Measurements from ENCODE around the gene DCUN1D5. TPM values are rescaled to one million over a fixed set of nuclear protein-coding genes. Genes with fewer than 3 reads are reported as not detected.

The DCUN1D5 gene
- total RNA-seq, 6 experiments from 2014 or later: 6.4 to 35.4 (median 10.4) TPM

DNA sequence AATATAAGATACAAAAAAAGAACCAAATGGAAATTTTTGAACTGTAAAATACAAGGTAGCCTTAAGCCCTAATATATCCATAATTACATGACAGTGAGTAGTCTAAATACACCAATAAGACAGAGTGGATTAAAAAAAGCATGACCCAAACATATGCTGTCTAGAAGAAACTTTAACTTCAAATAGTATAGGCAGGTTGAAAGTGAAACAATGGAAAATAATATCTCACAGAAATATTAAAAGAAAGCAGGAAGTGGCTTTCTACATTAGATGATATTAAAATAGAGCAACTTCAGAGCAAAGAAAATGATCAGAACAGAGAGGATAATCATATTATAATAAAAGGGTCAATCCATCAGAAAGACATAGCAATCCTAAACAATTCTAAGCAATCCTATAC lies 21.8 kb downstream of the DCUN1D5 start:
- Histone ChIP-seq H3K4me1 (peaks cover 0 to 25% (median 4%) of the 10 kb centered on the region in 4 donors), H3K4me3 (no peak overlapping the region), H3K36me3 (peaks cover 0 to 5% (median 1%) of the 10 kb centered on the region in 4 donors), H3K9me3 (no peaks in the 10 kb centered on the region), H3K27me3 (no peaks in the 10 kb centered on the region), H3K27ac (no peak overlapping the region)
- no peak for TF ChIP-seq POLR2A (IDR thresholded peaks at IDR 0.05)
- TF ChIP-seq, protein P1, sequence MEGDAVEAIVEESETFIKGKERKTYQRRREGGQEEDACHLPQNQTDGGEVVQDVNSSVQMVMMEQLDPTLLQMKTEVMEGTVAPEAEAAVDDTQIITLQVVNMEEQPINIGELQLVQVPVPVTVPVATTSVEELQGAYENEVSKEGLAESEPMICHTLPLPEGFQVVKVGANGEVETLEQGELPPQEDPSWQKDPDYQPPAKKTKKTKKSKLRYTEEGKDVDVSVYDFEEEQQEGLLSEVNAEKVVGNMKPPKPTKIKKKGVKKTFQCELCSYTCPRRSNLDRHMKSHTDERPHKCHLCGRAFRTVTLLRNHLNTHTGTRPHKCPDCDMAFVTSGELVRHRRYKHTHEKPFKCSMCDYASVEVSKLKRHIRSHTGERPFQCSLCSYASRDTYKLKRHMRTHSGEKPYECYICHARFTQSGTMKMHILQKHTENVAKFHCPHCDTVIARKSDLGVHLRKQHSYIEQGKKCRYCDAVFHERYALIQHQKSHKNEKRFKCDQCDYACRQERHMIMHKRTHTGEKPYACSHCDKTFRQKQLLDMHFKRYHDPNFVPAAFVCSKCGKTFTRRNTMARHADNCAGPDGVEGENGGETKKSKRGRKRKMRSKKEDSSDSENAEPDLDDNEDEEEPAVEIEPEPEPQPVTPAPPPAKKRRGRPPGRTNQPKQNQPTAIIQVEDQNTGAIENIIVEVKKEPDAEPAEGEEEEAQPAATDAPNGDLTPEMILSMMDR (IDR thresholded peaks at IDR 0.05): no peak
- ATAC-seq (peak in 1 of 4 donors; percentile 14), DNase-seq (no peak)
- intact Hi-C loops (cut with DNase I): no loop called here

DNA sequence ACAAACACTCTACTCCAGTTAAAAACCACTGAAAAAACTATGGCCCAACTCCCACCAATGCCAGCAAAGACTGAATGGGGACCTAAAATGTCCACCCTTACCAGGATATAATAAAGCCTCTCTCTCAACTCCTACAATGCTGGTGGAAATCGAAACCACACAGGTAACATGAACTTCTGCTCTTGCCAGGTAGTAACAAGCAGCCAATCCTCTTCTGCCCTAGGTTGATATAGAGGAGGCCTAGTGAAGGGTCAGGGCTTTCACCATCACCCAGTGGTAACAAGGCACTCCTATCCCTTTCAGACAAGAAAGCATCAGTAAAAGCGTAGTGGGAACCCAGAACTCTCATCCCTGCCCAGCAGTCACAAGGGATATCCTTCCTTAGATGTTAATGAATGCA lies 22.6 kb downstream of the DCUN1D5 start:
- TF ChIP-seq, protein P1 (IDR thresholded peaks at IDR 0.05): no peak
- TF ChIP-seq POLR2A (IDR thresholded peaks at IDR 0.05): no peak
- Histone ChIP-seq H3K9me3 (no peaks in the 10 kb centered on the region), H3K27ac (no peak overlapping the region), H3K4me3 (no peak overlapping the region), H3K36me3 (peaks cover 0 to 8% (median 1%) of the 10 kb centered on the region in 4 donors), H3K27me3 (no peaks in the 10 kb centered on the region), H3K4me1 (peaks cover 0 to 25% (median 4%) of the 10 kb centered on the region in 4 donors)
- 78% methylated on average over 2 of the region's 2 CpGs for WGBS (ENCODE audit: insufficient coverage, low coverage, low lambda C conversion rate, missing lambda C conversion rate)
- intact Hi-C loops (cut with DNase I): no loop called here
- peak in 3 of 4 donors; percentile 53 to 75 (median 60) for ATAC-seq
- no peak for DNase-seq

DNA sequence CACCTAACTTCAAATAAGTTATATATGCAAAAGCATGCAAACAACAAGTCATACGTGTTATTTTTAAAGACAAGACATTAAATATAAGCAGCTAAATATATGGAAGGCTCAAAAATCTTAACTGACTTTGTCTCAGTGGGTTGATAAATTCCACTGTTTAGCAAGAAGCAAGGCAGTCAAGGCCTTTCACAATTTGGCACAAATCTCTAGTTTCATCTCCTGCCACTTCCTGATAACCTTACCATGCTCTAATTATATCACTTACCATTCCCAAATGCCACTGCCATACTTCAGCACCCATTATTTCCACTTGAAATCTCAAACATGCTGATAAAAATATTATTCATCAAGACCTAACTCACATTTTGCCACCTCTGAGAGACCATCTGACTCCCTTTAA lies 24.8 kb downstream of the DCUN1D5 start:
- intact Hi-C loops (cut with DNase I): no loop called here
- DNase-seq (no peak), ATAC-seq (peak in 3 of 4 donors; percentile 48 to 82 (median 79))
- 78% methylated on average over 1 of the region's 1 CpG for WGBS (ENCODE audit: insufficient coverage, low coverage, low lambda C conversion rate, missing lambda C conversion rate)
- peaks cover 0 to 25% (median 4%) of the 10 kb centered on the region in 4 donors for H3K4me1 ChIP-seq
- peaks cover 0 to 20% (median 4%) of the 10 kb centered on the region in 4 donors for H3K36me3 ChIP-seq
- no peak overlapping the region for H3K4me3 ChIP-seq
- H3K27ac ChIP-seq: no peak overlapping the region
- H3K27me3 ChIP-seq: no peaks in the 10 kb centered on the region
- no peaks in the 10 kb centered on the region for H3K9me3 ChIP-seq
- TF ChIP-seq POLR2A (IDR thresholded peaks at IDR 0.05): no peak
- TF ChIP-seq, protein P1 (IDR thresholded peaks at IDR 0.05): no peak

DNA sequence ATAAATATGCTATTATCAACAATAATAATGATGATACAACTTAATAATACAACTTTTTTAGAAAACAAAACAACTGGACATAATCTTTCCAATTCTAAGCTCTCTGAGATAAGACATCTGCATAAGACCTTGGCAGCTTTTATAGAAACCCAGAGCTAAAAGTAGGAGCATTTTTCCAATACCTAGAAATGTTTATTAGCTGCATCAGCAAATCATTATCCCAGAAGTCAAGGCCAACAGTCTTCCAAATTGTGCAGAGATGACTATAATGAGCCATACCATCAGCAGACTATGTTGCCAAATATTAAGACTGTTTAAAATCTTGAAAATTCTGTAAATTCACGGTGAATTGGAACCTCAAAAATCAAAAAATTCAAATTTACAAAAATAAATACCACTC lies 30.3 kb downstream of the DCUN1D5 start:
- TF ChIP-seq POLR2A (IDR thresholded peaks at IDR 0.05): no peak
- TF ChIP-seq, protein P1 (IDR thresholded peaks at IDR 0.05): no peak
- DNase-seq (no peak), ATAC-seq (no peak)
- Histone ChIP-seq H3K9me3 (no peaks in the 10 kb centered on the region), H3K4me1 (no peaks in the 10 kb centered on the region), H3K27me3 (no peaks in the 10 kb centered on the region), H3K27ac (no peak overlapping the region), H3K4me3 (no peak overlapping the region), H3K36me3 (peaks cover 0 to 32% (median 12%) of the 10 kb centered on the region in 4 donors)
- 93% methylated on average over 1 of the region's 1 CpG for WGBS (ENCODE audit: insufficient coverage, low coverage, low lambda C conversion rate, missing lambda C conversion rate)
- intact Hi-C loops (cut with DNase I): no loop called here

All from right lobe of liver (tissue), 6 donors.